Spleen (tissue), 11 donors: Measurements from ENCODE around the gene COL26A1. TPM values are rescaled to one million over a fixed set of nuclear protein-coding genes. Genes with fewer than 3 reads are reported as not detected.
"Not testable (repeated sequence)": the region's sequence is repeated elsewhere in the genome, so short reads cannot be mapped to it uniquely, and the experiment has no call there.

Experiments used
- DNase-seq: peaks from one replicate; pipeline ENCODE4 v3.0.0-alpha.2; 2020
- H3K27ac ChIP-seq, 8 donors: fragments of 200-600 bp; sonication (generic) in 7 of 8; 1 replicate in 4 of 8; 2 replicates in 4 of 8; pipeline versions ENCODE4 v1.5.0 to v1.8.0; 2016 to 2021; ENCODE audit warnings: inconsistent platforms in 4 of 8, mild to moderate bottlenecking in 4 of 8, moderate library complexity in 1 of 8
- H3K27me3 ChIP-seq, 7 donors: fragments of 200-600 bp; sonication (generic) in 6 of 7; replicated peaks in 1 of 7; 1 replicate in 4 of 7; 2 replicates in 3 of 7; pipeline versions ENCODE4 v1.5.0 to v1.8.0; 2016 to 2021; ENCODE audit warnings: inconsistent platforms in 3 of 7, mild to moderate bottlenecking in 1 of 7
- H3K36me3 ChIP-seq, 6 donors: fragments of 200-600 bp; sonication (generic) in 5 of 6; 1 replicate in 4 of 6; 2 replicates in 2 of 6; pipeline versions ENCODE4 v1.5.0 to v1.8.0; 2016 to 2021; ENCODE audit warnings: inconsistent platforms in 2 of 6
- H3K4me1 ChIP-seq, 6 donors: fragments of 200-600 bp; sonication (generic) in 5 of 6; 1 replicate in 3 of 6; 2 replicates in 3 of 6; pipeline versions ENCODE4 v1.5.0 to v1.8.0; 2016 to 2021; ENCODE audit warnings: inconsistent platforms in 3 of 6
- H3K4me3 ChIP-seq, 8 donors: fragments of 200-600 bp; sonication (generic) in 7 of 8; 1 replicate in 4 of 8; 2 replicates in 4 of 8; pipeline versions ENCODE4 v1.5.0 to v1.8.0; 2016 to 2021; ENCODE audit warnings: inconsistent platforms in 4 of 8, mild to moderate bottlenecking in 4 of 8, moderate library complexity in 2 of 8
- H3K9me3 ChIP-seq, 8 donors: fragments of 200-600 bp; sonication (generic) in 7 of 8; 1 replicate in 4 of 8; 2 replicates in 4 of 8; pipeline versions ENCODE4 v1.5.0 to v1.8.0; 2016 to 2021; ENCODE audit warnings: inconsistent platforms in 4 of 8
- POLR2A ChIP-seq, 3 donors: fragments of 450-650 bp; IDR thresholded peaks; one replicate each; pipeline ENCODE4 v1.5.1; 2017; ENCODE audit warnings: antibody characterized with exemption in 3 of 3, mild to moderate bottlenecking in 1 of 3
- POLR2AphosphoS5 ChIP-seq, 3 donors: sonication (generic); formaldehyde crosslinking; IDR thresholded peaks; one replicate each; pipeline ENCODE4 v1.5.1; 2017; ENCODE audit warnings: antibody characterized with exemption in 3 of 3
- WGBS, 5 donors: extraction: QIAGEN DNeasy Blood & Tissue Kit in 3 of 5; methylation state at CpG; one replicate each; pipeline versions ENCODE4 v1.1.5 to v1.1.7; 2013 to 2018; 5-methylcytosine and 5-hydroxymethylcytosine counted together
- intact Hi-C: fragments of 100-400 bp; cut with DNase I; formaldehyde crosslinking; loops from one replicate; pipeline ENCODE4 v1.15.0; 2023; ENCODE audit warnings: low total_unique reads
- polyA plus RNA-seq, 3 donors: library from polyadenylated mRNA; stranded (reverse); fragments of 200-250 nt; gene quantifications; one replicate each; pipeline ENCODE4 v1.2.1, GENCODE V29; 2013
- total RNA-seq, 7 donors: library from RNA; depleted of rRNA in 3 of 7; stranded (reverse); fragments of >200 nt in 3 of 7; fragmentation: NEBNext Ultra II Directional in 4 of 7; extraction: Animal tissue kit (Norgen Biotek cat#: 25700) in 4 of 7; gene quantifications; one replicate each; pipeline versions ENCODE4 v1.1.0 to v1.2.1, GENCODE V29; 2016 to 2021
- TF ChIP-seq, protein P1 (sequence below), 11 experiments: fragments of 200-600 bp in 7 of 11; fragments of 450-650 bp in 4 of 11; sonication (generic) in 4 of 11; IDR thresholded peaks in 8 of 11; conservative IDR thresholded peaks in 3 of 11; 1 replicate in 7 of 11; 2 replicates in 4 of 11; pipeline versions ENCODE4 v1.4.0 to v1.8.0; 2016 to 2021; ENCODE audit warnings: antibody characterized with exemption in 11 of 11, inconsistent platforms in 4 of 11, mild to moderate bottlenecking in 1 of 11
- donor health status: healthy with polysubstance abuse.
- donor health status: DM: no; HTN: no; CAD: no; lungs with moderate emphysema.
- donor health status: DM: no; HTN: no; CAD: no.
- donor health status: Bipolar disorder and iron deficiency.
- donor health status: healthy.
- donor health status: DM: no; HTN: no; CAD: no.
- donor health status: DM: yes; HTN: yes; CAD: no.

Gene COL26A1
- total and polyA plus RNA-seq, 10 donors: 0.15 to 0.32 (median 0.22) TPM; not detected in 4

- H3K4me3 ChIP-seq: no peak overlapping the region
- intact Hi-C loops: no loop called here
- no peak overlapping the region for H3K27ac ChIP-seq
- no peaks in the 10 kb centered on the region for H3K36me3 ChIP-seq
- H3K9me3 ChIP-seq: no peaks in the 10 kb centered on the region
- WGBS, 5 donors: 22 to 51% (median 49%) methylated on average over 16 to 25 of the region's 25 CpGs
- TF ChIP-seq POLR2AphosphoS5 (IDR thresholded peaks at IDR 0.05): peak in 1 of 3 donors; percentile 24
- TF ChIP-seq, protein P1, sequence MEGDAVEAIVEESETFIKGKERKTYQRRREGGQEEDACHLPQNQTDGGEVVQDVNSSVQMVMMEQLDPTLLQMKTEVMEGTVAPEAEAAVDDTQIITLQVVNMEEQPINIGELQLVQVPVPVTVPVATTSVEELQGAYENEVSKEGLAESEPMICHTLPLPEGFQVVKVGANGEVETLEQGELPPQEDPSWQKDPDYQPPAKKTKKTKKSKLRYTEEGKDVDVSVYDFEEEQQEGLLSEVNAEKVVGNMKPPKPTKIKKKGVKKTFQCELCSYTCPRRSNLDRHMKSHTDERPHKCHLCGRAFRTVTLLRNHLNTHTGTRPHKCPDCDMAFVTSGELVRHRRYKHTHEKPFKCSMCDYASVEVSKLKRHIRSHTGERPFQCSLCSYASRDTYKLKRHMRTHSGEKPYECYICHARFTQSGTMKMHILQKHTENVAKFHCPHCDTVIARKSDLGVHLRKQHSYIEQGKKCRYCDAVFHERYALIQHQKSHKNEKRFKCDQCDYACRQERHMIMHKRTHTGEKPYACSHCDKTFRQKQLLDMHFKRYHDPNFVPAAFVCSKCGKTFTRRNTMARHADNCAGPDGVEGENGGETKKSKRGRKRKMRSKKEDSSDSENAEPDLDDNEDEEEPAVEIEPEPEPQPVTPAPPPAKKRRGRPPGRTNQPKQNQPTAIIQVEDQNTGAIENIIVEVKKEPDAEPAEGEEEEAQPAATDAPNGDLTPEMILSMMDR (IDR thresholded peaks at IDR 0.05 in 8 of 11, conservative IDR thresholded peaks at IDR 0.05 in 3 of 11): peak in 10 of 11 experiments; percentile 34 to 93 (median 84)
- no peak for TF ChIP-seq POLR2A (IDR thresholded peaks at IDR 0.05)
- peaks cover 0 to 12% (median 5%) of the 10 kb centered on the region in 6 donors for H3K4me1 ChIP-seq
- peaks cover 0 to 14% (median 0%) of the 10 kb centered on the region in 7 donors for H3K27me3 ChIP-seq
- DNase-seq: peak; percentile 91
Observed at GRCh38 chr7:101602484-101603241, 240.0 kb downstream of the COL26A1 start.

DNA sequence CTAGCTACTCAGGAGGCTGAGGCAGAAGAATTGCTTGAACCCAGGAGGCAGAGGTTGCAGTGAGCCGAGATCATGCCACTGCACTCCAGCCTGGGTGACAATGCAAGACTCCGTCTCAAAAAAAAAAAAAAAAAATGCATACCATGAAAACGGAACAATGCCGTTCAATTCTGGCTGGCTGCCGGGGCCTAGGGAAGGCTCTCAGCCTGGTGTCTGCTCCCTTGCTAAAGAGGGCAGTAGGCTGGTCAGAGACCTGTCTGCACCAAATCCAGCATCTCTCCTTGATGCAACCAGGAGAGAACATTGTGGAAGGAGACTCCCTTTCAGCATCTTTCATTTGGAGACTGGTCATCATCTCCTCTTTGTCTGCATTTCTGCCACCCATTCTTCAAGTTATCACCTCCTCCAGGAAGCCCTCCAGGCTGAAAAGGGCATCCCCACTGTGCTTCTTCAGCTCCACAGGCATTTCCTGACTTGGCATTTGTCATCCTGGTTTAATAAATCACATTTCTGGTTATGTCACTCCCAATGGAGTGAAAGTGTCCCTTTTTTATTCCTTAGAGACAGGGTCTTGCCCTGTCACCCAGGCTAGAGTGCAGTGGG lies 241.8 kb downstream of the COL26A1 start:
- Histone ChIP-seq H3K27ac (no peak overlapping the region), H3K4me1 (peaks cover 0 to 6% (median 5%) of the 10 kb centered on the region in 6 donors), H3K36me3 (no peaks in the 10 kb centered on the region), H3K27me3 (peaks cover 0 to 14% (median 0%) of the 10 kb centered on the region in 7 donors), H3K9me3 (no peaks in the 10 kb centered on the region), H3K4me3 (no peak overlapping the region)
- no peak for DNase-seq
- TF ChIP-seq POLR2AphosphoS5 (IDR thresholded peaks at IDR 0.05) (no peak), POLR2A (IDR thresholded peaks at IDR 0.05) (no peak)
- TF ChIP-seq, protein P1 (IDR thresholded peaks at IDR 0.05 in 8 of 11, conservative IDR thresholded peaks at IDR 0.05 in 3 of 11): no peak
- intact Hi-C loops: no loop called here
- 73 to 81% (median 78%) methylated on average over 5 of the region's 5 CpGs for WGBS, 5 donors

- H3K27ac ChIP-seq, H3K9me3 ChIP-seq, DNase-seq, H3K36me3 ChIP-seq, H3K4me3 ChIP-seq, H3K4me1 ChIP-seq, intact Hi-C loops: not testable (repeated sequence)
- WGBS, 5 donors: 73 to 91% (median 87%) methylated on average over 2 of the region's 2 CpGs
- H3K27me3 ChIP-seq: peaks cover 0 to 14% (median 0%) of the 10 kb centered on the region in 7 donors
Observed at GRCh38 chr7:101604934-101605332, 242.3 kb downstream of the COL26A1 start.

DNA sequence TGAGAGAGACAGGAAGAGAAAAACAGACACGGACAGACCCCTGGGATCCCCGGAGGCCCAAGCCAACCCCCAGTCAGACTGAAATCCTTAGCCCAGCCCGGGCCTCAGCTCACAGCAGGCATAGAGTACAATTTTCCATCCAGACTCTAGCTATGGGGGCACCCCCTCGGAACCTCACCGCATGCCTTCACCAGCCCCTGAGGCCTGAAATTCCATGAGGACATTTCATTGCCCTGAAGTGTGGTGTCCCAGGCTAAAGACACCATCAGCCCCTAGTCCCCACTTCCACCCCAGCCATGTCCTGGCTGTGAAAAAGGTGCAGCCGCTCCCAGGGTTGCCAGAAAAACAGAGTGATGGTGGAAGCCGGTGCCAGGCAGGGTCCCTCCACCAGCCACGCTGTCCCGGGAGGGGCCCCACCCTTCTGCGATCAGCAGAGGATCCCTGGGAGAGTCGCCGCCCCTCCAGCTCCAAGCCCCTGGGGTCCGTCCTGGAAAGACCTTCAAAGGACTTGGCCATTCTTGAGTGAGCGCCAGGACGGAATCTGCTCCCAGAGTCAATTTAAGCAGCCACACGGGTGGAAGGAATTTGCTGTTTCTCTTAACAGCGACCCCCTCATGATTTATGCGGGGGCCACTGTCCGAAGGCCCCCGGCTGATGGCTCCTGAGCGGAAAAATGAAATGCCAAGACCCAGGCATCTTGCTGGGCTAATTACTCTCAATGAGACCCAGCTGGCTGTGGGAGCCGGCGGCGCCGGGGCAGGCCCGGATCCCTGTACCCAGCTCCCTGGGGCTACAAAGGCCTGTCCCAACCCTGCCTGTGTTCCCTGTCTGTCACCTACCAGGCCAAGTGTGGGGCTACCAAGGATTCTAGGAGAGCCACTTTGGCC lies 243.2 kb downstream of the COL26A1 start:
- no peak for TF ChIP-seq POLR2A (IDR thresholded peaks at IDR 0.05)
- TF ChIP-seq, protein P1 (IDR thresholded peaks at IDR 0.05 in 8 of 11, conservative IDR thresholded peaks at IDR 0.05 in 3 of 11): no peak
- no peak for TF ChIP-seq POLR2AphosphoS5 (IDR thresholded peaks at IDR 0.05)
- peak; percentile 59 for DNase-seq
- Histone ChIP-seq H3K27ac (no peak overlapping the region), H3K27me3 (peaks cover 0 to 14% (median 0%) of the 10 kb centered on the region in 7 donors), H3K36me3 (no peaks in the 10 kb centered on the region), H3K9me3 (no peaks in the 10 kb centered on the region), H3K4me3 (no peak overlapping the region), H3K4me1 (peaks cover 0 to 6% (median 5%) of the 10 kb centered on the region in 6 donors)
- 79 to 90% (median 90%) methylated on average over 16 to 26 of the region's 26 CpGs for WGBS, 5 donors
- intact Hi-C loops: no loop called here
